Measurements from ENCODE around the gene INSIG1.
A peak's percentile ranks its signal among the peaks of the same experiment; 100 is the strongest.

INSIG1 gene

DNA sequence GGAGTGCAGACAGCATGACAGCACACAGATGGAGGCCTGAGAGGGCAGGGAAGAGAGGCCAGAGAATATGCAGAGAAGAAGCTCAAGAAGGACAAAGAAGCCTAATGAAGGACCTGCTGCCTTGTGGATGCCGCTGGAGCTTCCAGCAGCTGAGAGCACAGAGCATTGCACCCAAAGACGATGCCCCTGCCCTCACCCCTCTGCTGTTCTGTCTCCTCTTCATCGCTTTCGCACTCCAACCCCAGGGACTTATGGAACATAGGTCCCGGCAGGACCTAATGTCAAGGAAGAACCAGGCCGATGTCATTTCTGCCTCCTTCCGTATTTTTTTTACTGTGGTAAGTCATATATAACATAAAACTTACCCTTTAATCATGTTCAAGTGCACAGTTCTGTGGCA is 12.3 kb upstream of the INSIG1 start:
- DNase-seq (ENCODE audit: low read depth, low spot score): no peak

DNA sequence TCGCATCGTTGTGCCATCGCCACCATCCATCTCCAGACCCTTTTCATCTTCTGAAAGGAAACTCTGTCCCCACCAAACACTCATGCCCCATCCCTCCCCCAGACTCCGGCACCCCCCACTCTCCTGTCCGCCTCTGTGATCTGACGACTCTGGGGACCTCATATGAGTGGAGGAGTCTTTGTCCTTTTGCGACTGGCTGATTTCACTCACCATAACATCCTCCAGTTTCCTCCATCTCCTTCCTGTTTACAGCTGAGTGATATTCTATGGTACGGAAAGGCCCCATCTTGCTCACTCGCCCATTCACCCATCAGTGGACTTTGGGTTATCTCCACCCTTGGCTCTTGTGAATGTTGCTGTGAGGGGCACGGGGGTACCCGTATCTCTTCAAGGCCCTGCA is 11.8 kb upstream of the INSIG1 start:
- no peak for DNase-seq (ENCODE audit: low read depth, low spot score)

DNA sequence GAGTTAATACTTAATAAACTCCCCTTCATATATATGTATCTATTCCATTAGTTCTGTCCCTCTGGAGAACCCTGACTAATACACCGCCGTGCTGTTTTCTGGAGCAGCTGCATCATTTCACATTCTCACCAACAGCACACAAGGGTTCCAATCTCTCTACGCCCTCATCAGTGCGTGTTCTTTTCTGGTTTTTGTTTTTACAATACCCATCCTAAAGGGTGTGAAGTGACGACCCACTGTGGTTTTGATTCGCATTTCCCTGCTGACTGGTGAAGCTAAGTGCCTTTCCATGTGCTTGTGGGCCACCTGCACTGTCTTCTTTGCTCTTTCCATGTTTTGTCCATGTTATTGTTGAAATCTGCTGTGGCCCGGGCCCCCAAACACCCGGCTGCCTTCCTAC is 11.0 kb upstream of the INSIG1 start:
- DNase-seq (ENCODE audit: low read depth, low spot score): no peak

DNA sequence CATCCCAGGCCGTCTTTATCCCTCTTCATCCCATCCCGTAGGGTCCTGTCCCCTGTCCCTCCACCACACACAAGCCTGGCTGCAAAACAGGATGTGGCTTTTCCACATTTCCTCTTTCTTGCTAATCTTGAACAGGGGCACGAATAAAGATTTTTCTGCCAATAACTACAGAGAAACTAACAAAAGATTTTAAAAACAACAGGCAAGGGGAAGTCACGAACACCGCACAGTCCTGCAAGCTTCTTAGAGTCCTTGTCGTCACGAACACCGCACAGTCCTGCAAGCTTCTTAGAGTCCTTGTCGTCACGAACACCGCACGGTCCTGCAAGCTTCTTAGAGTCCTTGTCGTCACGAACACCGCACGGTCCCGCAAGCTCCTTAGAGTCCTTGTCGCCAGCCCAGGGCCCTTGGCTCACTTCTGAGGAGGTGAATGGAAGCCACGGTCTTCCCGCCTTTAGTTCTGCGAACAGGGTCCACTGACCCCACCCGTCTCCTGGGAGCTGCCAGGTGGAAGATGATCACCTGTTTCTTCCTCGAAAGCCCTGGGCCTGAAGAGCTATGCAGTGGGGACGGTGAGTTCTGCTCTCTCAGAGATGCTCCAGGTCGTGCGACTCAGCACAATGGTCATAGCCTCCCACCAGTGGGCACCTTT is 10.3 kb upstream of the INSIG1 start:
- no peak for DNase-seq (ENCODE audit: low read depth, low spot score)

DNA sequence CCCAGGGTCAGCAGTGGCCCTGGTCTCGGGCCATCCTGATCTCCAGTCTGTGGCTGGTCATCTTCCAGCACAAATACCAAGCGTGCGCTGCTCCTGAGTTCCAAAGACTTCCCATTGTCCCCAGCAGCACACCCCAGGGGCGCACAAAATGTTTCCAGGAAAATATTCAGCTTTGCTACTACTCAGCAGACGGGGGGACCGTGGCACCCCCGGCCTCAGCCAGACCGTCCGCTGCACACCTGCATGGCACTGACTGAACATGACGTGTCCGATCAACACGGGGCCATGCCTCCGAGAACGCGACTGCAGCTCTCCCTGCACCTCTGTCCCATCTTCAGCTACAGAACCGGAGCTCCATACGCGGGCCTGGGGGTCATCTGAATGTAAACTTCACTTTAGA is 9.6 kb upstream of the INSIG1 start:
- no peak for DNase-seq (ENCODE audit: low read depth, low spot score)

DNA sequence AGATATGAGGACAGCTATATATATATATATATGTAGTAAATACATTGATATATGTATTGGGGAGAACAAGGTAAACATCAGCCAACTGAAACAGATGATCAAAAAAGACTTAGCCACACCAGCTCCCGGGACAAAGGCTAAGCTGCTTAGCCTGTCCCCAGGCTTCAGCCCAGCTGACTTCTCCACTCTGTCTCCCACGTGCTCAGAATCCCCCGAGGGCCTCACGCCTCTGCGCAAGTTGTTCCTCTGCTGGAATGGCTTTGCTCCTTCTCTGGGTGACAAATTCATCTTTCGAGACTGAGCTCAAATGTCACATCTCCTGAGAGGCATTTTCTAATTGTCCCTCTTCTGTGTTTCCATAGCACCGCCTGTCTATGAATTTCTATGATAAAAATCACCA is 8.6 kb upstream of the INSIG1 start:
- DNase-seq (ENCODE audit: low read depth, low spot score): no peak

DNA sequence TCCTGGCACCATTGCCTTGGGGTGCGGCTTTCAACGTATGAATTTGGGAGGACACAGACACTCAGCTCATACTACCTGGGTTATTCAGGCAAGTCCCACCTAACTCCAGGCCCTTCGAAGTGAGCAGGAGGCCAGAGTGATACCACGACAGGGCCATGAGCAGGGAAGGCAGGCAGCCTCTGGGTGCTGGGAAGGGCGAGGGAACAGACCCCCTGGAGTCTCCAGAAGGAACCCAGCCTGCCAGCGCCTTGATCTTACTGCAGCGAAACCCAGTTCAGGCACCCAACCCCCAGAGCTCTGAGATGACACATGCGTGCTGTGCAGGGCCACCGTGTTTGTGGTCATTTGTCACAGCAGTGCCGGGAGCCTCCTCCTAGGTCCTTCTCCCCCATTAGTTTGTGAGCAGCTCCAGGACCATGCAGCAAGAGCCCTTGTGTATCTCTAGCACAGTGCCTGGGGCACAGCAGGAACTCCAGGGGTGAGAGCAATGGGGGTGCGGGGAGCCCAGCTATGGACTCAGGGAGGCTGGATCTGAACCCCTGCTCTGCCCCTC is 7.7 kb upstream of the INSIG1 start:
- no peak for DNase-seq (ENCODE audit: low read depth, low spot score)

DNA sequence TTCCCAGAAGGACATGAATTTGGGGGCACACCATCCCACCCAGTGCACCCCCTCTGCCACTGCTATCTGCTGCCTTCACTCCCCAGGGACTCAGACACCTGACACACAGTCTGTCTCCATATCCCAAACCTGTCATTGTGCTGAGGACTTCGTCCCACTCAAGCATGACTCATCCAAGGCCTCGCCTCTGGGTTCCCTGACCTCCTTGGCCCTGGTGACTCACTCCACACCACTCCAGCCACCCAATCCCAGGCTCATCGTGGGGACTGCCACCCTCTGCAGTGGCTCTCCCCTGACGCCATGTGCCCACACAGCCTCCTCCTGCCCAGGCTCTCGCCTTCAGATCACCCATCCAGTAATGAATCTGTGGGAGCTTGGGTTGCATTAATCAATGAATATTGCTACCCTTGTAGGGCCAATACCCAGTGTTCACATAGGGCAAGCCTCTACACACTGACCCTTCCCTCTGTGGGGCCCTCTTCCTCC is 6.6 kb upstream of the INSIG1 start:
- no peak for DNase-seq (ENCODE audit: low read depth, low spot score)

DNA sequence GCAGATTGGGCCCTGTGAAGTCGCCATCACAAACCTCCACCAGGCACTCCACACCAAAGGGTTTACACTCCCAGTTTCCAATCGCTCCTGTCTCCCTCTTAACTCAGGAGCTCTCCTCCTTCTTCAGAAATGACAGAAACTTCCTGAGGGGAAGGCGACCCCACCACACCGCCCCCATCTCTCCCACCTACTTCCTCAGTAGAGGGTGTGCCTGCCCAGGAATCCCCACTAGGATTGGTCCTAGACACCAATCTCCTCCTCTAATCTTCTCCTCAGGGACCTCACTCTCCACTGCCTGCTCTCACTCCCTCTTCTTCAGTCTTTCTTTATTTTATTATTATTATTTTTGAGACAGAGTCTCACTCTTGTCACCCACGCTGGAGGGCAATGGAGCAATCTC is 5.9 kb upstream of the INSIG1 start:
- no peak for DNase-seq (ENCODE audit: low read depth, low spot score)

DNA sequence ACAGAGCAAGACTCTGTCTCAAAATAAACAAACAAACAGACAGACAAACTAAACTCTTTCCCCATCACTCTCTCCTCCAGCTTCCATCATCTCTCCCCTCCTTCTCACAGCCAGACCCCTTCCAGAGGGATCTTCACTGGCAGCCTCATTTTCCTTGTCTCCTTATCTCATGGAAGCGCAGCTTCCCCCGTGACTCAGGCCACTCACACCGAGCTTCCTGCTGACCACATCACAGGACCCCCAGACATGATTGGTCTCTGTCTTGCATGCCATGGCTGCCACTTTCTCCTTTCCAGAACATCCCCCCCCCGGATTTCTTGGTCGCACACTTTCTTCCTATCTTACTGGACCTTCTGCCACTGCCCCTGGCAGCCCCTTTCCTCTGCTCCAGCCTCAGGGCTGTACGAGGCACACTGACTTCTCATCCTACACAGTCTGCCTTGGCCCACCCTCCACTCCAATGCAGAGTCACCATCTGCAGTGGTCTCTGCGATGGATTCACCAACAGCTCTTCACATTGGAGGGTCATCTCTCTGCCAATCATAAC is 4.9 kb upstream of the INSIG1 start:
- no peak for DNase-seq (ENCODE audit: low read depth, low spot score)

DNA sequence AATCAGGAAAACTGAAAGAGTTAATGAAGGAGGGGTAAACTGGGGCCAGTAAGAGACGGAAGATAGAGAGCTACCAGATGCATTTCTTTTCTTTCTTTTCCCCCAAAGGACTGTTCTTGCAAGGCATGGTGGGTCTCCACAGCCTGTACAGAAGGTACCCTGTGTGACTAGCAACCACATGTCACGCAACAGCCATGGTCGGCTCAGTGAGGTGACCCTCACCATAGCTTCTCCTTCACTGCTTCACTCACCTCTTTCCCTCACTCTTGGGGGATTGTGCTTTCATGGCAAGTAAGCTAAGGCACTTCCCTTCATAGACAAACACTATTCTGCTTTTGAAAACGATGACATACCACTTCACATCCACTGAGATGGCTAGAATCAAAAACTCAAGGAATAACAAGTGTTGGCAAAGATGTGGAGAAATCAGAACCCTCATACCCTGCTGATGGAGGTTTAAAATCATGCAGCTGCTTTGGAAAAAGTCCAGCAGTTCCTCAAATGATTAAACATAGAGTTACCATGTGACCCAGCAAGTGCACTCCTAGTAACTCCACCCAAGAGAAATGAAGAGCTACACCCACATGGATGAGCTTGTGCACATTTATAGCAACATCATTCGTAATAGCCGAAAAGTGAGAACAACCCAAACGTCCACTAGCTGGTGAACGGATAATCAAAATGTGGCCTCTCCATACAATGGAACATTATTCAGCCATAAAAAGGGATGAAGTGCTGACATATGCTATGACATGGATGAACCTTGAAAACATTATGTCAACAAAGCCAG is 3.8 kb upstream of the INSIG1 start:
- DNase-seq (ENCODE audit: low read depth, low spot score): no peak

DNA sequence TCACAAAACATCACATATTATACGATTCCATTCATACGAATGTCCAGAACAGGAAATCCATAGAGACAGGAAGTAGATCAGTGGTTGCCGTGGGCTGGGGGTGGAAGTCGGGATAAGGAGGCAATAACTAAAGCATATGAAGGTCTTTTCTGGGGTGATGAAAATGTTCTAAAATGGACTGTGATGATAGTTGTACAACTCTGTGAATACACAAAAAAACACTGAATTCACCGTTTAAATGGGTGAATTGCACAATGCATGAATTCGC is 3.2 kb upstream of the INSIG1 start:
- no peak for DNase-seq (ENCODE audit: low read depth, low spot score)

DNA sequence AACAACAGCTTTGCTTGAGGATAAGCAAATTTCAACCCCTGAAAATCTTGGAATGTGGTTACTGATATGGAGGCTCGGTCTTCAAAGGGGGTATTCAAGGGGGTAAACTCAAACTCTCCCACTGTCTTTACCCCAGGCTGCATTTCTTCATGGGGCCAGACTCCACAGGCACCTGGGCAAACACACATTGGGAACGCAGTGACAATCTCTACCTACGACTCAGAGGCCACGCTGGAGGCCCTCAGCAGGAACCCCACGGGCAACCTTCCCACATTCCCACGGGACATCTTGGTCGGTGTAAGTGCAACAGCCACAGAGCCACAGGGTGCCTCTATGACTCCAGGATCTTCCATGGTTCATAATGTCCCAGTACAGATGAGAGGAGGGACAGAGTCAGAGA is 2.2 kb upstream of the INSIG1 start:
- DNase-seq (ENCODE audit: low read depth, low spot score): no peak

DNA sequence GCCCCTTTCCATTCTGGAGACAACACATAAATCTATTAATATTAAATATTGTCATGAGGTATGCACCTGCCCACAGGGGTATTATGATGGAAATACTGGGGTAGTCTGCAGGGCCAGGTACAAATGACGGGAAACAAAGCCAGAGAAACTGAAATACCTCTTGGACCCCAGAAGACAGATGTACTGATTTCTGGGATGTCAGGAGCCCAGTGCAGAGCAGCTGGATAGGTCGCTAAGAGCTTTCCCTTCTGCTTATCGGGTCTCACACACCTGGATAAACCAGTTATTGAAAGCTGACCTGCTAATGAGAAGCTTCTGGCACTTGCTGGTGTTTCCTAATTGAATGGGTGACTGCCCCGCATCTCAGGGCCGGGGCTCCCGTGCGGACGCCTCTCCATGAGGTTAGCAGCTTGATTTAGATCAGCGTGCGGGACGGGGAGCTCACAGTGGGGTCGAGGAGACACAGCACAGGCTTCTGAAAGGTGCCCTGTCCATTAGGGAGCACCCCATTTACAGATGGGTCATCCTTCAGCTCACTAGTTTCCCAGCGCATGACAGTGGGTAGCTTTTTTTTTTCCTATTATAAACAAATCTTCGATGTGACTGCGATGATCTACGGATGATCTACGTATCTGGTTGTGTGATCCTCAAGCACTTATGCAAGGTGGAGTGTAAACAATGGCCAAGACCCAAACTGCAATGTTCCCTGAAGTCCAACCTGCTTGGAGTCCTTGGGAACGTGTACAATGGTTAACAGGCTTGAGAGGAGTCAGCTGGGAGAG is 1.5 kb upstream of the INSIG1 start:
- no peak for DNase-seq (ENCODE audit: low read depth, low spot score)

DNA sequence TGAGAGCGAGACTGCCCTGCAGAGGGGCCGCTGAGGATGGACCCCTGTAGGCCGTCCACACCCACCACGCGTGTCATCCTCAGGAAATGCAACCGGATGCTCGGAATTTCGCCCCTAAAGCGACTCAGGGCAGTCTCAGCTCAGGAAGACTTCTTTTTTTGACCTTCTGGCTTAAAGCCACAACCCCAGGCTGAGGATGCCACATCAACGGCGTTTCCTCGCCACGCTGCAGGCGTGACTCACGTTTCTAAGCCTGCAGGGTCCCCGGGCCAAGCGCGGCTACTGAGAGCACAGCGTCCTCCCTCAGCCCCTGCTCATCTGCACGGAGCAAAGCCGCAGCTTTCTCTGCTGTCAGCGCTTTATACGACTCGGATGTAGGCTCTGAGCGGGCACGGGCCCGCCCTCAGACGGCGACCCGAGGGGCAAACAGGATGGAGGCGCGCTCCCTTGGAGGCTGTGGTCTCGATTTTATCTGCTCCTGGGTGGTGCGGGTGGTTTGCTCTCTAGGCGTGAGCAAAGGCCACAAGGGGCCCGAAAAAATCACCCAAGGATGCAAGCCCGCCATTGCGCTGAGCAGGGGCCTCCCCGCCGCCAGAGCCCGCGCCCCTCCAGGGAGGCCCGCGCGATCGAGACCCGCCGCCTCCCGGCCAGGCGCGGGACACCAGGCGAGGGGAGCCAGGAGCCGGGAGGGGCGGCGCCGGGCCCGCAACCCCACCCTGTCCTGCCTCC is 726 bp upstream of the INSIG1 start:
- DNase-seq (ENCODE audit: low read depth, low spot score): no peak

DNA sequence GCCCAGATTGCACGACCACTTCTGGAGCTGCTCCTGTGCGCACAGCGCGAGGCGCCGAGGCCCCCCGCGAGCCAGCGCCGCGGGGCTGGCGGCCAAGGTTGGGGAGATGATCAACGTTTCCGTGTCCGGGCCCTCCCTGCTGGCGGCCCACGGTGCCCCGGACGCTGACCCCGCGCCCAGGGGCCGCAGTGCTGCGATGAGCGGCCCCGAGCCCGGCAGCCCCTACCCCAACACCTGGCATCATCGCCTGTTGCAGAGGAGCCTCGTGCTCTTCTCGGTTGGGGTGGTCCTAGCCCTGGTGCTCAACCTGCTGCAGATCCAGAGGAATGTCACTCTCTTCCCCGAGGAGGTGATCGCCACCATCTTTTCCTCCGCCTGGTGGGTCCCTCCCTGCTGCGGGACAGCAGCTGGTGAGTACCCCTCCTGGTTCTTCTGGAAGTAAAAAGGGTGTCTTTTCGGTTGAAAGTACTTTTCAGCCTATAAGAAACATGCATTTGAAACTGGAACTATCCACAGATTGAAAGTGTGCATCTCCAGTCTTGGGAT is 683 bp downstream of the INSIG1 start:
- DNase-seq (ENCODE audit: low read depth, low spot score): no peak

DNA sequence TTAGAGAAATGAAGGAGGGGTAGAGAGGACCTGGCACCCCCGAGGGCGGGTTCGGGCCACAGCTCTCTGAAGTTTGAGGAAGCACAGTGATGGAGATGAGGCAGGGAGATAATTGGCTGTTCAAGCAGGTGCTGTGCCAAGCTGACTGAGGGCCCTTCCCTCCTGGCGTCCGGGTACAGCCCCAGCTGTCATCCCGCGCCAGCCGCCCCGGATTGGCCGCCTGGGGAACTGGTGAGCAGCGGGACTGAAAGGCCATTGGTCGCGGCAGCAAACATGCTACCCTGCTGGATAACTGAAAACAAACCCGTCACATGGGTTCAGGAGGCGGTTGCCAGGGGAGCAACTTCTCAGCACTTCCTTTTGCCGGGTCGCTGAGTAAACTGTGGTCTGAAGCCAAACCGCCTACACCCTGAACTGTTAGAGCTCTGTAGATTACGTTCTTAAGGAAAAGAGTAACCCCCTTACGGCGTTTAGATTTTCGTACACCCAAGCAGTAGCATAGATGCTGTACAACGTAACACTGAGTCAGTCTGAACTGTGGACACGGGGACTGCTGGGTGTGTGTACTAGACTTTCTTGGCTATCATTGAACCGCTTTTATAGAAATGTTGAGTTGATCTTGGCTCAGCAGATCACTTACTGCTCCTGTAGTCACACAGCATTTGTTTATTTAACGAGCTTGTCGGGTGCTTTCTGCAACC is 1.3 kb downstream of the INSIG1 start:
- peak; percentile 88 for DNase-seq (ENCODE audit: low read depth, low spot score)

DNA sequence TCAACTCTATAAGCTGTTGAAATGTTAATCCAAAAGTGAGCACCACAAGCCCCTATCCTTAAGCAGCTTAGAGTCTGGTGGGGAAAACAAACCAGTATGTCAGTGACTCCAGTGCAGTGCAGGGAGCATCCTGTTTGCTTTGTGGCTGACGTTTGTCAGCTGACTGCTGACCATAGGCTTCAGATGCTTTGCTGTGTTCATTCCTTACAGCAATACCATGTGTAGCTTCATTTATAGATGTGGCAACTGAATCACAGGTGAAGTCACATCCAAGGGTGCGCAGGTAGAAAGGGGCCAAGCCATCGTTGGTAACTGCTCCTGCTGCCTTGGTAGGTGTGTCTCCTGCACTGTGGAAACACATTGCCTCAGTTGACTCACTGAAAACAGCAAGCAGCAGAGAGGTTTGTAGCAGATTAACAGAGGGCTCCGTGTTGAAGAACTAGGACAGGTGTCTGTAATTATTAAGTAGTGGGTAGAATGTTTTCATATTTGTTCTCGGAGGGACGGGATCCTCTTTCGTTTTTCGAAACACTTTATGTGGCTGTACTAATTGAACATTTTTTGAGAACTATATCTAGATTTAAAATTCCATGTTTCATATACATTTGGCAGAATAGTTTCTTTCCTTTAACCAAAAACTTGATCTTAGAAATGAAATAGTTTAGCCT is 2.0 kb downstream of the INSIG1 start:
- DNase-seq (ENCODE audit: low read depth, low spot score): no peak

DNA sequence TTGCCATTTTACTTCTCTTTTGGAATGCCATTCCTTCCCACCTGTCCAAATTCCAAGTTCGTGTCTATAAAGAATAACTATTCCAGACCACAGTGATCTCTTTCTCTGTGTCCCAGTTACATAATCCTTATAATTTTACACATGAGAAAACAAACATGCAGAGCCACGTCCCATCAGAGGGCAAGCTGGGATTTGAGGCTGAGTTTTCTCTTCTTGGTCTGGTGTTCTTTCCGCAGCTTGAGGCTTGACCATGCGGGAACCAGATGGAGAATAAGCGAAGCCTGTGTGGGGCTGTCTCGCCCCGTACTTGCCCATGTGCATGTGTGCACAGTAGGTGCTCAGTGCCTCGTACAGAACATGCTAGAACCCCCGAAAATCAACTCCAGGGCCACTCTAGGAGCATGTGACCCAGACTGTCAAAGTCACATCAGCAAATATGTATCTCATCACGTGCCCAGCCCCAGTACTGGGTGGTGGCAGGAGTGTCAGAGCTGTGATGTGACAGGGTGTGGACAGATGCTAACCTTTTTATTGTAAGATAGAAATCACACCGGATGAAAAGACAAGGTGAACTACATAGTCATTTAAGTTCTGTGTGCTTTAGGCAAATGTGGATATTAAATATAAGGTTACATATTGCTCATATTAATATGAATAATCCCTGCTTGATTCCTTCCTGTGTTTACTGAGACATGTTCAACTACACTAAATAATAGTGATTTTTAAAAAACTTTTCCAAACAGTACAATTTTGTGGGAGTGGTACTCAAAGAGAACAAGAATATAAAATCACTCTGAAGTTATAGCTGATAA is 3.2 kb downstream of the INSIG1 start:
- no peak for DNase-seq (ENCODE audit: low read depth, low spot score)
